PC-3 (cell line): ENCODE measurements around the gene LRRC61. TPM values are rescaled to one million over a fixed set of nuclear protein-coding genes. Genes with fewer than 3 reads are reported as not detected.

Experiments
- ATAC-seq: fragments of 200-7000 bp; cut with Tn5 transposase; 2 replicates; pipeline ENCODE4 v1.9.1; 2020; ENCODE audit warnings: mild to moderate bottlenecking, moderate library complexity
- BruUV-seq: library from RNA; stranded (reverse); fragments of 400-500 nt; replicated peaks from 2 replicates; lab custom pipeline; 2021; lab: Mats Ljungman, UMichigan
- CTCF ChIA-PET: fragments of 300-600 bp; sonication (Branson Sonifier 250); formaldehyde crosslinking; loops from one replicate; lab custom pipeline; 2022; ENCODE audit warnings: antibody characterized with exemption; lab: Charles Lee
- POLR2A ChIA-PET: fragments of 300-600 bp; sonication (Branson Sonifier 250); formaldehyde crosslinking; loops from one replicate; lab custom pipeline; 2022; ENCODE audit warnings: antibody characterized with exemption; ENCODE audit not compliant: unreplicated experiment; lab: Charles Lee
- DNase-seq: peaks from one replicate; pipeline ENCODE4 v3.0.0-alpha.2; 2015
- H2AFZ ChIP-seq: fragments of 300-600 bp; sonication (generic); 2 replicates; pipeline ENCODE4 v1.6.0; 2016; ENCODE audit warnings: antibody characterized with exemption, low read length
- H3F3A ChIP-seq: fragments of 300-600 bp; sonication (generic); one replicate; pipeline ENCODE4 v1.6.0; 2017; ENCODE audit warnings: antibody characterized with exemption, low read length, control low read depth, mild to moderate bottlenecking; ENCODE audit not compliant: unreplicated experiment
- H3K27ac ChIP-seq: fragments of 300-600 bp; sonication (generic); 2 replicates; pipeline ENCODE4 v1.5.1; 2016; ENCODE audit warnings: mild to moderate bottlenecking, low read length
- H3K27me3 ChIP-seq: fragments of 300-600 bp; sonication (generic); 2 replicates; pipeline ENCODE4 v1.6.1; 2016; ENCODE audit warnings: low read length, mixed read lengths
- H3K36me3 ChIP-seq: fragments of 300-600 bp; sonication (generic); 2 replicates; pipeline ENCODE4 v1.6.1; 2016; ENCODE audit warnings: low read depth, mixed run types, low read length, mixed read lengths
- H3K4me1 ChIP-seq: fragments of 300-600 bp; sonication (generic); 2 replicates; pipeline ENCODE4 v1.5.1; 2016; ENCODE audit warnings: low read length; ENCODE audit not compliant: insufficient read depth
- H3K4me2 ChIP-seq: fragments of 300-600 bp; sonication (generic); 2 replicates; pipeline ENCODE4 v1.6.0; 2016; ENCODE audit warnings: low read length
- H3K4me3 ChIP-seq: fragments of 300-600 bp; sonication (generic); 2 replicates; pipeline ENCODE4 v1.5.1; 2016; ENCODE audit warnings: mild to moderate bottlenecking, low read length, mixed read lengths
- H3K79me2 ChIP-seq: fragments of 300-600 bp; sonication (generic); 2 replicates; pipeline ENCODE4 v1.6.1; 2017; ENCODE audit warnings: low read length, mixed read lengths
- H3K9ac ChIP-seq: fragments of 300-600 bp; sonication (generic); 2 replicates; pipeline ENCODE4 v1.6.0; 2016; ENCODE audit warnings: mild to moderate bottlenecking, low read length
- H3K9me2 ChIP-seq: fragments of 300-600 bp; sonication (generic); replicated peaks from 2 replicates; pipeline ENCODE4 v1.6.1; 2016; ENCODE audit warnings: mixed run types, low read length, mixed read lengths
- H3K9me3 ChIP-seq: fragments of 300-600 bp; sonication (generic); 2 replicates; pipeline ENCODE4 v1.6.1; 2016; ENCODE audit warnings: low read length, mixed read lengths
- H4K20me1 ChIP-seq: fragments of 300-600 bp; sonication (generic); 2 replicates; pipeline ENCODE4 v1.6.1; 2016; ENCODE audit warnings: low read length, mixed read lengths
- CTCF ChIP-seq: fragments of 300-600 bp; sonication (generic); conservative IDR thresholded peaks from 2 replicates; pipeline ENCODE4 v1.5.1; 2017; ENCODE audit warnings: antibody characterized with exemption, low read depth, mild to moderate bottlenecking, low read length
- EZH2 ChIP-seq: fragments of 300-600 bp; sonication (generic); IDR thresholded peaks from one replicate; pipeline ENCODE4 v1.6.1; 2017; ENCODE audit warnings: antibody characterized with exemption, mild to moderate bottlenecking, low read length; ENCODE audit not compliant: unreplicated experiment
- EZH2phosphoT487 ChIP-seq: fragments of 300-600 bp; sonication (generic); IDR thresholded peaks from 2 replicates; pipeline ENCODE4 v1.6.1; 2018; ENCODE audit warnings: mild to moderate bottlenecking, antibody characterized with exemption, low read length, borderline replicate concordance
- intact Hi-C: fragments of 100-400 bp; cut with micrococcal nuclease; formaldehyde crosslinking; loops from 2 replicates; pipeline ENCODE4 v1.9.0; 2023
- total RNA-seq: library from RNA; depleted of rRNA; stranded (reverse); fragments of >200 nt; gene quantifications from 2 replicates; pipeline ENCODE4 v1.2.3, GENCODE V29; 2014

LRRC61 gene
- total RNA-seq, 1 experiment from 2014 or later = 15.1 TPM

- H2AFZ ChIP-seq = no peak overlapping the region
- ATAC-seq (no peak), DNase-seq (no peak)
- no peaks in the 10 kb centered on the region for H3F3A ChIP-seq
- no peaks in the 10 kb centered on the region for H4K20me1 ChIP-seq
- no peaks in the 10 kb centered on the region for H3K9me3 ChIP-seq
- ChIA-PET POLR2A (no interaction called here), CTCF (no interaction called here)
- no peaks in the 10 kb centered on the region for H3K36me3 ChIP-seq
- H3K9me2 ChIP-seq = no peaks in the 10 kb centered on the region
- H3K79me2 ChIP-seq = no peaks in the 10 kb centered on the region
- no peaks in the 10 kb centered on the region for H3K4me1 ChIP-seq
- no peak overlapping the region for H3K9ac ChIP-seq
- H3K4me2 ChIP-seq = no peak overlapping the region
- TF ChIP-seq EZH2phosphoT487 (no peak), EZH2 (no peak), CTCF (no peak)
- BruUV-seq = no TSS peak
- intact Hi-C loops = no loop called here
- H3K27me3 ChIP-seq = no peaks in the 10 kb centered on the region
- H3K27ac ChIP-seq = no peak overlapping the region
- no peak overlapping the region for H3K4me3 ChIP-seq
Measured at GRCh38 chr7:150343225-150343624, 20.1 kb downstream of the LRRC61 start.

- Histone ChIP-seq H2AFZ (no peak overlapping the region), H3K27ac (no peak overlapping the region), H3K36me3 (no peaks in the 10 kb centered on the region), H3K9ac (no peak overlapping the region), H3K4me3 (no peak overlapping the region), H3F3A (no peaks in the 10 kb centered on the region), H3K9me3 (no peaks in the 10 kb centered on the region), H3K27me3 (no peaks in the 10 kb centered on the region), H3K4me2 (no peak overlapping the region), H4K20me1 (no peaks in the 10 kb centered on the region), H3K79me2 (no peaks in the 10 kb centered on the region), H3K4me1 (no peaks in the 10 kb centered on the region), H3K9me2 (no peaks in the 10 kb centered on the region)
- ChIA-PET POLR2A (no interaction called here), CTCF (no interaction called here)
- no peak for DNase-seq
- intact Hi-C loops = no loop called here
- TF ChIP-seq EZH2phosphoT487 (no peak), CTCF (no peak)
- ATAC-seq = no peak
- no TSS peak for BruUV-seq
Measured at GRCh38 chr7:150344299-150344698, 21.1 kb downstream of the LRRC61 start.

GRCh38 chr7:150345012-150345411, 21.9 kb downstream of the LRRC61 start:
- DNase-seq (no peak), ATAC-seq (no peak)
- TF ChIP-seq EZH2phosphoT487 (no peak), CTCF (no peak), EZH2 (no peak)
- CTCF ChIA-PET = no interaction called here
- no peak overlapping the region for H3K27ac ChIP-seq
- H3F3A ChIP-seq = no peaks in the 10 kb centered on the region
- no peaks in the 10 kb centered on the region for H3K9me2 ChIP-seq
- H3K4me3 ChIP-seq = no peak overlapping the region
- H3K36me3 ChIP-seq = no peaks in the 10 kb centered on the region
- no TSS peak for BruUV-seq
- H3K9me3 ChIP-seq = no peaks in the 10 kb centered on the region
- no peaks in the 10 kb centered on the region for H3K4me1 ChIP-seq
- intact Hi-C loops = no loop called here
- H3K9ac ChIP-seq = no peak overlapping the region
- H3K79me2 ChIP-seq = no peaks in the 10 kb centered on the region
- POLR2A ChIA-PET = no interaction called here
- no peak overlapping the region for H2AFZ ChIP-seq
- no peak overlapping the region for H3K4me2 ChIP-seq
- H3K27me3 ChIP-seq = no peaks in the 10 kb centered on the region
- H4K20me1 ChIP-seq = no peaks in the 10 kb centered on the region
